ENCODE measurements around the gene PPP2R5D.
"Not testable (repeated sequence)": the region's sequence is repeated elsewhere in the genome, so short reads cannot be mapped to it uniquely, and the experiment has no call there.

Gene PPP2R5D

GRCh38 chr6:42952389-42952788 lies 32.0 kb upstream of the PPP2R5D start:
- Histone ChIP-seq H4K8ac (ENCODE audit: low read depth, low read length) (no peak overlapping the region), H4K91ac (ENCODE audit: low read depth, low read length, poor library complexity) (no peak overlapping the region), H3K79me1 (ENCODE audit: low read depth, low read length) (no peaks in the 10 kb centered on the region), H3K4me1 (ENCODE audit: control insufficient read depth in 2 of 2, insufficient read depth in 1 of 2, low read depth in 1 of 2, low read length in 2 of 2) (no peaks in the 10 kb centered on the region), H2BK5ac (ENCODE audit: low read length) (no peak overlapping the region), H3K14ac (ENCODE audit: low read length) (no peak overlapping the region), H2BK15ac (ENCODE audit: low read length) (no peak overlapping the region), H2AFZ (ENCODE audit: low read length) (no peak overlapping the region), H3K18ac (ENCODE audit: low read length) (no peak overlapping the region), H3K9me3 (replicated peaks in 1 of 2; ENCODE audit: control insufficient read depth in 2 of 2, insufficient read depth in 1 of 2, low read depth in 1 of 2, low read length in 2 of 2) (no peaks in the 10 kb centered on the region), H3K36me3 (replicated peaks in 1 of 2; ENCODE audit: control insufficient read depth in 2 of 2, insufficient read depth in 2 of 2, low read length in 2 of 2) (peaks cover 0 to 3% of the 10 kb centered on the region in 2 donors), H3K4ac (ENCODE audit: low read length) (no peak overlapping the region), H3K4me2 (ENCODE audit: insufficient read depth, low read length, poor library complexity, severe bottlenecking) (no peak overlapping the region), H3K27ac (replicated peaks; ENCODE audit: low read length) (no peak overlapping the region), H2BK12ac (ENCODE audit: low read length) (no peak overlapping the region), H2BK120ac (ENCODE audit: low read depth, low read length) (no peak overlapping the region), H3K4me3 (ENCODE audit: low read length in 2 of 2) (no peak overlapping the region), H3K27me3 (ENCODE audit: control insufficient read depth in 3 of 3, insufficient read depth in 3 of 3, low read depth in 1 of 3, low read length in 3 of 3) (no peaks in the 10 kb centered on the region), H3K9ac (ENCODE audit: low read depth, low read length, poor library complexity) (no peak overlapping the region), H2AK5ac (ENCODE audit: low read depth, low read length) (no peak overlapping the region), H3K23ac (ENCODE audit: low read depth, low read length, poor library complexity) (no peak overlapping the region)
- no CpG with 5 or more reads among the region's 4 CpGs for WGBS, 2 donors (ENCODE audit: extremely low coverage in 2 of 2, insufficient read length in 2 of 2, insufficient replicate concordance in 1 of 2)
- no peak for DNase-seq (ENCODE audit: low spot score)

DNA sequence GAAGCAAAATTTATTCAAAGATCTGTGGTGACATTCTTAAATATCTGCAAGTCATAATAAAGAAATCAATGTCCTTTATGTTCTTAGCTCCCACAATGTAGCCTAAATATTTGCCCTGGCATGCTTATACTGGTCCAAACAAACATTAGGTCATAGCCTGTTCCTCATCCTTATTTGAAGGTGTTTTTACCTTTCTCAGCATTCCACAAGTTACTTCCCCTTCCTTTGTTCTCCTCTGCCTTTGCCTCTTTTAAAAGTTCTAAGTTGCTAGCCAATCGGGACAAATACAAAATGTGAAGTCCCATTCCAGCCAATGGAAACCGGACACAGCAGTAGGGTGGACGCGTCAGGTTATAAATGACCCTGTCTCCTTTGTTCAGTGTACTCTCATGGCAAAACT lies 30.0 kb upstream of the PPP2R5D start:
- not testable (repeated sequence) for H2BK5ac ChIP-seq (ENCODE audit: low read length); H2BK15ac ChIP-seq (ENCODE audit: low read length); H3K27me3 ChIP-seq (ENCODE audit: control insufficient read depth in 3 of 3, insufficient read depth in 3 of 3, low read depth in 1 of 3, low read length in 3 of 3); H2AK5ac ChIP-seq (ENCODE audit: low read depth, low read length); H3K79me1 ChIP-seq (ENCODE audit: low read depth, low read length); H4K91ac ChIP-seq (ENCODE audit: low read depth, low read length, poor library complexity); H3K9me3 ChIP-seq (replicated peaks in 1 of 2; ENCODE audit: control insufficient read depth in 2 of 2, insufficient read depth in 1 of 2, low read depth in 1 of 2, low read length in 2 of 2); H3K4ac ChIP-seq (ENCODE audit: low read length); H4K8ac ChIP-seq (ENCODE audit: low read depth, low read length); H3K18ac ChIP-seq (ENCODE audit: low read length); H3K27ac ChIP-seq (replicated peaks; ENCODE audit: low read length); H2BK120ac ChIP-seq (ENCODE audit: low read depth, low read length); H2BK12ac ChIP-seq (ENCODE audit: low read length); H3K23ac ChIP-seq (ENCODE audit: low read depth, low read length, poor library complexity); H3K14ac ChIP-seq (ENCODE audit: low read length); H3K4me2 ChIP-seq (ENCODE audit: insufficient read depth, low read length, poor library complexity, severe bottlenecking); H2AFZ ChIP-seq (ENCODE audit: low read length); H3K36me3 ChIP-seq (replicated peaks in 1 of 2; ENCODE audit: control insufficient read depth in 2 of 2, insufficient read depth in 2 of 2, low read length in 2 of 2); DNase-seq (ENCODE audit: low spot score); H3K9ac ChIP-seq (ENCODE audit: low read depth, low read length, poor library complexity); H3K4me3 ChIP-seq (ENCODE audit: low read length in 2 of 2); H3K4me1 ChIP-seq (ENCODE audit: control insufficient read depth in 2 of 2, insufficient read depth in 1 of 2, low read depth in 1 of 2, low read length in 2 of 2)
- no CpG with 5 or more reads among the region's 4 CpGs for WGBS, 2 donors (ENCODE audit: extremely low coverage in 2 of 2, insufficient read length in 2 of 2, insufficient replicate concordance in 1 of 2)

DNA sequence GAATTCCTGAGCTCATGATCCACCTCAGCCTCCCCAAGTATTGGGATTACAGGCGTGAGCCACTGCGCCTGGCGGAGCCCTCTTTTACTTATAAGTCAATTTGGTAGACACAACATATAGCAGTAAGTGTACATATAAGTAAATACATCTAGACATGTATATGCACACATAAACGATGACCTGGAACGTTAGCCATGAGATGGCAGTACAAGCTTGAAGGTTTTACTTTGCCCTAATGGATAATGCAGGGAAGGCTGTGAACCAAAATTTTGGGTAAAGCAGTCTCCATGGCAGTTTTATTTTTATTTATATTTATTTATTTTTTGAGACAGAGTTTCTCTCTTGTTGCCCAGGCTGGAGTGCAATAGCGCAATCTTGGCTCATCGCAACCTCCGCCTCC lies 26.2 kb upstream of the PPP2R5D start:
- no CpG with 5 or more reads among the region's 8 CpGs for WGBS, 2 donors (ENCODE audit: extremely low coverage in 2 of 2, insufficient read length in 2 of 2, insufficient replicate concordance in 1 of 2)
- H3K9me3 ChIP-seq (replicated peaks in 1 of 2; ENCODE audit: control insufficient read depth in 2 of 2, insufficient read depth in 1 of 2, low read depth in 1 of 2, low read length in 2 of 2), result peaks cover 0 to 3% of the 10 kb centered on the region in 2 donors
- H2BK12ac ChIP-seq (ENCODE audit: low read length), result no peak overlapping the region
- no peak overlapping the region for H3K4ac ChIP-seq (ENCODE audit: low read length)
- peaks cover 0 to 23% (median 0%) of the 10 kb centered on the region in 3 experiments for H3K27me3 ChIP-seq (ENCODE audit: control insufficient read depth in 3 of 3, insufficient read depth in 3 of 3, low read depth in 1 of 3, low read length in 3 of 3)
- no peak overlapping the region for H3K14ac ChIP-seq (ENCODE audit: low read length)
- H3K4me1 ChIP-seq (ENCODE audit: control insufficient read depth in 2 of 2, insufficient read depth in 1 of 2, low read depth in 1 of 2, low read length in 2 of 2), result peaks cover 0 to 8% of the 10 kb centered on the region in 2 donors
- no peak overlapping the region for H3K18ac ChIP-seq (ENCODE audit: low read length)
- no peak overlapping the region for H3K4me2 ChIP-seq (ENCODE audit: insufficient read depth, low read length, poor library complexity, severe bottlenecking)
- no peak overlapping the region for H2AFZ ChIP-seq (ENCODE audit: low read length)
- H3K79me1 ChIP-seq (ENCODE audit: low read depth, low read length), result no peaks in the 10 kb centered on the region
- H3K23ac ChIP-seq (ENCODE audit: low read depth, low read length, poor library complexity), result no peak overlapping the region
- no peak overlapping the region for H3K27ac ChIP-seq (replicated peaks; ENCODE audit: low read length)
- H4K91ac ChIP-seq (ENCODE audit: low read depth, low read length, poor library complexity), result no peak overlapping the region
- no peak overlapping the region for H3K9ac ChIP-seq (ENCODE audit: low read depth, low read length, poor library complexity)
- H3K4me3 ChIP-seq (ENCODE audit: low read length in 2 of 2), result no peak overlapping the region
- no peak overlapping the region for H4K8ac ChIP-seq (ENCODE audit: low read depth, low read length)
- no peak overlapping the region for H2AK5ac ChIP-seq (ENCODE audit: low read depth, low read length)
- H3K36me3 ChIP-seq (replicated peaks in 1 of 2; ENCODE audit: control insufficient read depth in 2 of 2, insufficient read depth in 2 of 2, low read length in 2 of 2), result peaks cover 0 to 4% of the 10 kb centered on the region in 2 donors
- DNase-seq (ENCODE audit: low spot score), result no peak
- H2BK5ac ChIP-seq (ENCODE audit: low read length), result no peak overlapping the region
- no peak overlapping the region for H2BK120ac ChIP-seq (ENCODE audit: low read depth, low read length)
- H2BK15ac ChIP-seq (ENCODE audit: low read length), result no peak overlapping the region

DNA sequence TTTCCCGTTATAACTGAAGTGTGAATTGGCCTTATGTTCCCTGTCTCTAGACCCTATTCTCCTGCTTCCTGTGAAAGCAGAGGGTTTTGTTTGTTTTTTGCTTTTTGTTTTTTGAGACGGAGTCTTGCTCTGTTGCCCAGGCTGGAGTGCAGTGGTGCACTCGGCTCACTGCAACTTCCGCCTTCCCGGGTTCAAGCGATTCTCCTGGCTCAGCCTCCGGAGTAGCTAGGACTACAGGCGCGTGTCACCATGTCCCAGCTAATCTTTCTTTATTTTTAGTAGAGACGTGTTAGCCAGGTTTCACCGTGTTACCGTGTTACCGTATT lies 24.5 kb upstream of the PPP2R5D start:
- Histone ChIP-seq H3K79me1 (ENCODE audit: low read depth, low read length) (no peaks in the 10 kb centered on the region), H4K8ac (ENCODE audit: low read depth, low read length) (no peak overlapping the region), H3K18ac (ENCODE audit: low read length) (no peak overlapping the region), H4K91ac (ENCODE audit: low read depth, low read length, poor library complexity) (no peak overlapping the region), H2BK15ac (ENCODE audit: low read length) (no peak overlapping the region), H3K36me3 (replicated peaks in 1 of 2; ENCODE audit: control insufficient read depth in 2 of 2, insufficient read depth in 2 of 2, low read length in 2 of 2) (peaks cover 0 to 19% of the 10 kb centered on the region in 2 donors), H2BK5ac (ENCODE audit: low read length) (no peak overlapping the region), H3K23ac (ENCODE audit: low read depth, low read length, poor library complexity) (peak overlapping the region; percentile 8), H3K9ac (ENCODE audit: low read depth, low read length, poor library complexity) (peak overlapping the region; percentile 71), H2BK120ac (ENCODE audit: low read depth, low read length) (no peak overlapping the region), H3K14ac (ENCODE audit: low read length) (no peak overlapping the region), H3K27ac (replicated peaks; ENCODE audit: low read length) (no peak overlapping the region), H2AK5ac (ENCODE audit: low read depth, low read length) (no peak overlapping the region), H3K4me2 (ENCODE audit: insufficient read depth, low read length, poor library complexity, severe bottlenecking) (peak overlapping the region; percentile 91), H3K27me3 (ENCODE audit: control insufficient read depth in 3 of 3, insufficient read depth in 3 of 3, low read depth in 1 of 3, low read length in 3 of 3) (peaks cover 0 to 23% (median 0%) of the 10 kb centered on the region in 3 experiments), H3K4me1 (ENCODE audit: control insufficient read depth in 2 of 2, insufficient read depth in 1 of 2, low read depth in 1 of 2, low read length in 2 of 2) (peaks cover 0 to 11% of the 10 kb centered on the region in 2 donors), H2AFZ (ENCODE audit: low read length) (no peak overlapping the region), H2BK12ac (ENCODE audit: low read length) (no peak overlapping the region), H3K4me3 (ENCODE audit: low read length in 2 of 2) (peak overlapping the region in 1 of 2 donors; percentile 83), H3K4ac (ENCODE audit: low read length) (no peak overlapping the region), H3K9me3 (replicated peaks in 1 of 2; ENCODE audit: control insufficient read depth in 2 of 2, insufficient read depth in 1 of 2, low read depth in 1 of 2, low read length in 2 of 2) (peaks cover 0 to 3% of the 10 kb centered on the region in 2 donors)
- no CpG with 5 or more reads among the region's 13 CpGs for WGBS, 2 donors (ENCODE audit: extremely low coverage in 2 of 2, insufficient read length in 2 of 2, insufficient replicate concordance in 1 of 2)
- DNase-seq (ENCODE audit: low spot score), result no peak

Data from neuronal stem cell (in vitro differentiated cells).